ENCODE measurements around the gene SMYD1. TPM values are rescaled to one million over a fixed set of nuclear protein-coding genes. Genes with fewer than 3 reads are reported as not detected.

SMYD1 gene
- total and polyA plus RNA-seq, 8 donors, result 0.12 to 25.4 (median 10.5) TPM

DNA sequence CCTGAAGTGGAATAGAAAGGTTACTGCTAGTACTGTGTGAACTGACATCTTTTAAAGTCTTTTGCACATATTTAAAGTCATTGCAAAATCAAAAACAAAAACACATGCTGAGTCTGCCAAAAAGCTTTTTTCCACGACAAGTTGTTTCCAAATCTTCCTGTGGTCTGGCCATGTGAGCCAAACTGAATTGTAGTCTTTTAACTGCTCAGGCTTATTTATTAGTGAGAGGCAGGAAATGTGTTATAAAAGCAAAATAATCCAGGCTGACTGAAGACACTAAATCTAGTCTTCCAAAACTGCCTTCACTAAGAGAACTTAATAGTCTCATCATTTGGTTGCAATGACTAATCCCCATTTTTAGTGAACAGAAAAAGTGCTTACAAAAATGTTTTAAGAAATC is 14.3 kb upstream of the SMYD1 start:
- H3K4me3 ChIP-seq, result peak overlapping the region in 1 of 4 donors; percentile 83
- whole genome bisulfite sequencing, 5 donors, result 15 to 34% (median 21%) methylated on average over 1 of the region's 1 CpG
- peak in 1 of 2 donors; percentile 37 for DNase-seq
- intact Hi-C loops (cut with DNase I; ENCODE audit: low total_unique reads), result no loop called here
- no peaks in the 10 kb centered on the region for H3K9me3 ChIP-seq
- H3K4me1 ChIP-seq, result peaks cover 17 to 59% (median 36%) of the 10 kb centered on the region in 4 donors
- TF ChIP-seq POLR2AphosphoS5 (IDR thresholded peaks at IDR 0.05) (peak in 1 of 3 donors; percentile 32), EP300 (IDR thresholded peaks at IDR 0.05) (no peak)
- H3K27ac ChIP-seq, result peak overlapping the region in 3 of 5 donors; percentile 98 to 100 (median 99)
- no peaks in the 10 kb centered on the region for H3K27me3 ChIP-seq
- H3K36me3 ChIP-seq, result peaks cover 0 to 3% (median 0%) of the 10 kb centered on the region in 4 donors

DNA sequence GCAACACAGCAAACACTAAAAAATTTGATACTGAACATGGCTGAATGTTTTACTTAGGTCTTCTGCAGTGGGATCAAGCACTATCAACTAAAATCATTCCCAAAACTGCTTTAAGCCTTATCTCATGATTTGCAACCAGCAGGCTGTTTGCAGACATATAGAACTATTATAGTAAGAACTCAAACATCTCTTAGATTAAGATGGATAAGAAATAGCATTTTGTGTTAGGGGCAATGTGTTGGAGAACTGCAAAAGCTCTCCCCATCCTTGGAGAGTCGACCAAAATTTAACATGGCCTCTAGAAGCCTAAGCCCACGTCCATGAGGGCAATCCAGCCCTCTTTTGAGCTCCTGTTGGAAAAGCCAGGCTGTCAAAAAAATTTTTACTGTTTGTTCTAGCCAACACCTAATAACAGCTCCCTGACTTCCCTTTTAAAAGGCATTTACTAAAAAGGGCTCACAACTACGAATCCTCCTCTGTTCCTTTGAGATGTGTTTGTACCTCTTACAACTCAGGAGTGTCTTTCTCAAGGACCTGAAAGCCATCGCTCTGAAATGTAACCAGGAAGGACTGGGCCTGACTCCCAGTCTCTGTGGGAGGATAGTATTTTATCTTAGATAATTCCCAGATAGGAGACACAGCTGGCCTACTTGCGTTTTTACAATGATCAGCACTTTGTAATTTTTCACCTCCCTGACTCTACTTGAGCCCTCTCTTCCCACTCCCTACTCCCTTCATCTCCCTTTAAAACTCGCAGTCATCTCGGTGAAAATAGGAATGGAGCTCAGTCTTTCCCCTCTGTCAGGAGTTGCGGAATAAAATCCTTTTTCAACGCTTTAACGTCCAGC is 13.5 kb upstream of the SMYD1 start:
- Histone ChIP-seq H3K4me3 (peak overlapping the region; percentile 65 to 94 (median 82)), H3K4me1 (peaks cover 17 to 59% (median 33%) of the 10 kb centered on the region in 4 donors), H3K9me3 (no peaks in the 10 kb centered on the region), H3K27me3 (no peaks in the 10 kb centered on the region), H3K36me3 (peaks cover 0 to 3% (median 0%) of the 10 kb centered on the region in 4 donors), H3K27ac (peak overlapping the region; percentile 94 to 100 (median 98))
- no peak for DNase-seq
- TF ChIP-seq POLR2A (IDR thresholded peaks at IDR 0.05), result no peak
- TF ChIP-seq POLR2AphosphoS5 (IDR thresholded peaks at IDR 0.05), result no peak
- TF ChIP-seq EP300 (IDR thresholded peaks at IDR 0.05), result no peak
- TF ChIP-seq, protein P1, sequence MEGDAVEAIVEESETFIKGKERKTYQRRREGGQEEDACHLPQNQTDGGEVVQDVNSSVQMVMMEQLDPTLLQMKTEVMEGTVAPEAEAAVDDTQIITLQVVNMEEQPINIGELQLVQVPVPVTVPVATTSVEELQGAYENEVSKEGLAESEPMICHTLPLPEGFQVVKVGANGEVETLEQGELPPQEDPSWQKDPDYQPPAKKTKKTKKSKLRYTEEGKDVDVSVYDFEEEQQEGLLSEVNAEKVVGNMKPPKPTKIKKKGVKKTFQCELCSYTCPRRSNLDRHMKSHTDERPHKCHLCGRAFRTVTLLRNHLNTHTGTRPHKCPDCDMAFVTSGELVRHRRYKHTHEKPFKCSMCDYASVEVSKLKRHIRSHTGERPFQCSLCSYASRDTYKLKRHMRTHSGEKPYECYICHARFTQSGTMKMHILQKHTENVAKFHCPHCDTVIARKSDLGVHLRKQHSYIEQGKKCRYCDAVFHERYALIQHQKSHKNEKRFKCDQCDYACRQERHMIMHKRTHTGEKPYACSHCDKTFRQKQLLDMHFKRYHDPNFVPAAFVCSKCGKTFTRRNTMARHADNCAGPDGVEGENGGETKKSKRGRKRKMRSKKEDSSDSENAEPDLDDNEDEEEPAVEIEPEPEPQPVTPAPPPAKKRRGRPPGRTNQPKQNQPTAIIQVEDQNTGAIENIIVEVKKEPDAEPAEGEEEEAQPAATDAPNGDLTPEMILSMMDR (IDR thresholded peaks at IDR 0.05), result no peak
- 26 to 45% (median 35%) methylated on average over 10 of the region's 10 CpGs for whole genome bisulfite sequencing, 5 donors
- intact Hi-C loops (cut with DNase I; ENCODE audit: low total_unique reads), result no loop called here

DNA sequence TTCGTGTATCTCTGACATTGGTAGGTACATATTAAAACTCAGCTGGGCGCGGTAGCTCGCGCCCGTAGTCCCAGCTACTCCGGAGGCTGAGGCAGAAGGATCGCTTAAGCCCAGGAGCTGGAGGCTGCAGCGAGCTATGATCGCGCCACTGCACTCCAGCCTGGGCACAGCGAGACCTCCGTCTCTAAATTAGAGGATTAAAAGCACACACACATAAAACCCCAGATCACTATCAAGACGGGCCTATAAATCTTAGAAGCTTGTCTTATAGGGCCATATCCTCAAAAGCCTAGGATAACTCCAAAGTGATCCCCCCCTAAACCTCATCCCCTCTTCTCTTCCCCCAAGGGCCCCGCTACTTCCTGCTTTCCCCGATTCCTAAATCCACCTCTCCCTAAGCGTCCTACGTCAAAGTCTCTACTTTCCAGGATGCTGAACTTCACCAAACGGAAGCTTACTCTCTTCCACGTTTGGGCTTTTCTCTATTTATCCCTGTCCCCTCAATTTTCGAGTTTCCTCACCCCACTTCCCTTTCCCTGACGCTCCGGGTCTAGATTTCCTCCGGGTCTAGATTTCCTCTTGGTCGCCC is 12.7 kb upstream of the SMYD1 start:
- 11 to 28% (median 17%) methylated on average over 25 of the region's 25 CpGs for WGBS, 5 donors
- H3K4me3 ChIP-seq, result peak overlapping the region; percentile 65 to 94 (median 82)
- intact Hi-C loops (cut with DNase I; ENCODE audit: low total_unique reads), result loop anchor here (5.0 kb wide), 1 partner anchor 122 kb away; no protein-coding TSS in a partner anchor

DNA sequence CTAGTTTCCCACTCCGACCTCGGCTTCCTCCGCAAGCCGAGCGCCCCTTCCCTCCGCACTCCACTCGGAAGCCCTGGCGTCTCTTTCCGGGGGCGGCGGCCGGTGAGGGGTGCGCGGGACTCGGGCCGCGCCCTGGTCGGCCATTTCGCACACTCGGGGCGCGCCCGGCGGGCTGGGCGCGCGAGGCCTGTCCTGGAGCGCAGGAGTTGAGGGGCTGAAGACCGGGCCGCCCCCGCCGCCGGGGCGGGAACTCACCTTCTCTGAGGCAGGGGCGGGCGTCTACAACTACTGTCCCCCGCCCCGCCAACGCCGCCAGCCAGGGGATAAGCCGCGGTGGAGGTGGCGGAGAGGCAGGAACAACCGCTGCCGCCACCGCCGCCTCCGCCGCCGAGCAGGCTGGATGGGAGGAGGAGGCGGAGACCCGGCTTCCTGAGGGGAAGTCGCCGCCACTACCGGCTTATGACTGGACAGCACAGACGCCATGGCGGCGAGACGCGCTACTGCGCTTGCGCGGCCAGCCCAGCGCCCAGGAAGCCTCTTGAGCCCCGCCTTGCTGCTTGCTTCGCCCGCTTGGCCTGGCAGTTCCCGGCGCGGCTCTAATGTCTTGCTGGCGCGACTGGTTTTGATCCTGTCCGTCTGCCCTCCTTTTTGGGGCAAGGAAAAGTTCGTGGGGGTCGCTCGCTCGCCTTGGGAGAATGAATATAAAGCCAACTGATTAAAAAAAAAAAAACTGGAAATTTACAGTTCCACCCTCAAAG is 12.1 kb upstream of the SMYD1 start, which contains the start of gene KRCC1:
KRCC1 (minus strand) TSS at position 413 of the 758 bp plus-strand sequence. CDS start 27,220 bp downstream, outside the sequence.
- WGBS, 5 donors, result 0% methylated on average over 28 to 77 of the region's 77 CpGs
- intact Hi-C loops (cut with DNase I; ENCODE audit: low total_unique reads), result loop anchor here (5.0 kb wide), 1 partner anchor 122 kb away; no protein-coding TSS in a partner anchor
- peak; percentile 97 to 99 for DNase-seq
- no peaks in the 10 kb centered on the region for H3K9me3 ChIP-seq
- no peaks in the 10 kb centered on the region for H3K36me3 ChIP-seq
- H3K27me3 ChIP-seq, result no peaks in the 10 kb centered on the region
- H3K4me3 ChIP-seq, result peak within 1 kb of the TSS; percentile 65 to 94 (median 82)
- TF ChIP-seq, protein P1 (IDR thresholded peaks at IDR 0.05), result peak in 1 of 7 experiments; percentile 22
- TF ChIP-seq EP300 (IDR thresholded peaks at IDR 0.05) (no peak), POLR2AphosphoS5 (IDR thresholded peaks at IDR 0.05) (peak; percentile 77 to 98 (median 96)), POLR2A (IDR thresholded peaks at IDR 0.05) (peak in 2 of 4 donors; percentile 51 to 77)
- H3K27ac ChIP-seq, result peak within 1 kb of the TSS; percentile 94 to 100 (median 98)
- peaks cover 17 to 55% (median 33%) of the 10 kb centered on the region in 4 donors for H3K4me1 ChIP-seq

More for the DNA sequence above, 12.7 kb upstream of the SMYD1 start:
- Histone ChIP-seq H3K27ac (peak overlapping the region; percentile 94 to 100 (median 98)), H3K27me3 (no peaks in the 10 kb centered on the region), H3K36me3 (no peaks in the 10 kb centered on the region), H3K4me1 (peaks cover 17 to 54% (median 33%) of the 10 kb centered on the region in 4 donors), H3K9me3 (no peaks in the 10 kb centered on the region)
- DNase-seq, result peak in 1 of 2 donors; percentile 26
- TF ChIP-seq POLR2A (IDR thresholded peaks at IDR 0.05) (no peak), EP300 (IDR thresholded peaks at IDR 0.05) (no peak), POLR2AphosphoS5 (IDR thresholded peaks at IDR 0.05) (no peak)
- TF ChIP-seq, protein P1 (IDR thresholded peaks at IDR 0.05), result no peak

Data from stomach (tissue), 9 donors.